Measurements from ENCODE around the gene SRM.
"Not testable (repeated sequence)": the region's sequence is repeated elsewhere in the genome, so short reads cannot be mapped to it uniquely, and the experiment has no call there.

Gene SRM

DNA sequence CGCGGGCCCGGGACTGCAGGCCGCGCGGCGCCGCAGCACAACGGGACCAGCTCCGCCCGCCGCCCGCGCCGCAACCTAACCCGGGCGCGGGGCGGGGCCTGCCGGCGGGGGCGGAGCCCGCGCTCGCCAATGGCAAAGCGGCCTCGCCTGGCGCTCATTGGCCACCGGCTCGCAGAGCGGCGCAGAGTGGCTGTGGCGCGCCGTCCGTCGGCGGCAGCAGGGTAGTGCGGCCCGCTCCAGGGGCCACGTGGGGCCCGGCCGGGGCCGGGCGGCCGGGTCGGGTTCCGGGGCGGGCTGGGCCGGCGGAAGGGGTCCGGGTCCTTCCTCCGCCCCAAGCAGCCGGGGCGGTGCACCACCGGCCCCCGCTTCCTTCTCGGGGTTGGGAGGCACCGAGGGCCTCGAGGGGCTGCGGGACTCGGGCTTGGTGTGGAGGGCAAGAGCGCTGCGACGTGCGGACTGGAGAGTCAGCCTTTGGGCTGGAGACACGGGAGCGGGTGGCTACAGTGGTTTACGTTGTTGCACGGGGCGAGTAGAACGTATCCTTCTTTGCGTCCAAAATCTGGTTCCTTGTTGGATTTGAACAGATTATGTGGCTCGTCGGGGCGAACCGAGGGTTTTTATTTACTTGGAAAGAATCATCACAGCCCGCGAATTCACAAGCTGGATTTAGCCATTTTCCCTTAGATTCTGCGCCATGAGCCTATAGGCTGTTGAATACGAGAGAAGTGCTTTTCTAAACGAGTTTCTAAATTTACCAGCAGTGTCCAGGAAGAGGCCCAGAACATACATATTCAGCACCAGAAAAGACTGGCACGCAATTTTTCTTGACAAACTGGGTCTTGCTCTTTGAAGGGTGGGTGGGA is at the start of gene SRM:
Gene SRM, minus strand, starts transcription at position 51 of the 863 bp plus-strand sequence. CDS start 75 bp downstream, outside the sequence.
- in situ Hi-C loops (cut with MboI; ENCODE audit: low sequenced_read_pairs), result no loop called here

GRCh38 chr1:11109047-11109760 is 49.4 kb upstream of the SRM start:
- in situ Hi-C loops (cut with MboI; ENCODE audit: low sequenced_read_pairs), result no loop called here

DNA sequence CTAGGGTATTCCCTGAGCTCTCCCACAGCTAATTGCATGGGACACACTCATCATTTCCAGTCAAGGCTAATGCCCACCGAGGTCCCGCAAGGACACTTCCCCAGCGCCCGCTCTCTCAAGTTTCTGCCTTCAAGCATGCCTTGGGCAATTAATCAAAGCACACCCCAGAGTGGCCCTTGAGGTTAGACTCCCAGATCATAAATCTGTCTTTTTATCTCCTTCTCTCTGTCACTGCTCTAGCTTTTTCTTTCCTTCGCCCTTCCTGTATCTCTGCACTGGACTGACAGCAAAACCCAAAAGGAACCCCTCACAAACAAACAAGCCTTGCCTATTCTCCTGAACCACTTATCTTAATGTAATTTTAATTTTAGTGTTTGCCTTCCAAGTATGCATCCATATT is 47.8 kb upstream of the SRM start:
- in situ Hi-C loops (cut with MboI; ENCODE audit: low sequenced_read_pairs), result no loop called here

DNA sequence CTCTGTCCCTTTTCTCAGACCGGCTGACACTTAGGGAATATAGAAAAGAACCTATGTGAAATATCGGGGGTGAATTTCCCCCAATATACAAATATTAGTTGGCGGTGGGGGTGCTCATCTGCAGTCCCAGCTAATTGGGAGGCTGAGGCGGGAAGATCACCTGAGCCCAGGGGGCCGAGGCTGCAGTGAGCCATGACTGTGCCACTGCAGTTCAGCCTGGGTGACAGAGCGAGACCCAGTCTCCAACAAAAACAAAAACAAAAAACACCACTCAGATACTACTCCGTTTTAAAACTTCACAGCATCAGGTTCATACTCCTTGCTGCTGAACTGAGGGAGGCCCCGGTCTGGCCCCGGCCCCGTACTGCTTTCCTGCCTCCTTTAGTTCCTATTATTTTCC is 45.8 kb upstream of the SRM start:
- in situ Hi-C loops (cut with MboI; ENCODE audit: low sequenced_read_pairs), result no loop called here

DNA sequence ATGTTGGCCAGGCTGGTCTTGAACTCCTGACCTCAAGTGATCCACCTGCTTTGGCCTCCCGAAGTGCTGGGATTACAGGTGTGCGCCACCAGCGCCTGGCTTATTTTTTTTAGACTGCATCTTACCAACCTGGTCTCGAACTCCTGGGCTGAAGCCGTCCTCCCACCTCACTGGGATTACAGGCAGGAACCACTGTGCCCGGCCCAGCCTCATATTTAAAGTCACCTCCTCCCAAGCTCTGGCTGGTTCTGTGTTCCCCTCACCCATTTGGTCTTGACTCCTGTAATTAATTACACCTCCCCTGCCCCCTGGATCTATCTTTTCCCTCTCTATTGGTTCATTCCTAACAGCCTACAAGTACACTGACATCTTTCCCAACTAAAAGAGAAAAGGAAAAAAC is 41.5 kb upstream of the SRM start:
- in situ Hi-C loops (cut with MboI; ENCODE audit: low sequenced_read_pairs), result no loop called here

- in situ Hi-C loops (cut with MboI; ENCODE audit: low sequenced_read_pairs), result not testable (repeated sequence)
Measured at GRCh38 chr1:11100806-11101205, 41.0 kb upstream of the SRM start.

GRCh38 chr1:11100149-11100493 is 40.3 kb upstream of the SRM start:
- in situ Hi-C loops (cut with MboI; ENCODE audit: low sequenced_read_pairs), result no loop called here

DNA sequence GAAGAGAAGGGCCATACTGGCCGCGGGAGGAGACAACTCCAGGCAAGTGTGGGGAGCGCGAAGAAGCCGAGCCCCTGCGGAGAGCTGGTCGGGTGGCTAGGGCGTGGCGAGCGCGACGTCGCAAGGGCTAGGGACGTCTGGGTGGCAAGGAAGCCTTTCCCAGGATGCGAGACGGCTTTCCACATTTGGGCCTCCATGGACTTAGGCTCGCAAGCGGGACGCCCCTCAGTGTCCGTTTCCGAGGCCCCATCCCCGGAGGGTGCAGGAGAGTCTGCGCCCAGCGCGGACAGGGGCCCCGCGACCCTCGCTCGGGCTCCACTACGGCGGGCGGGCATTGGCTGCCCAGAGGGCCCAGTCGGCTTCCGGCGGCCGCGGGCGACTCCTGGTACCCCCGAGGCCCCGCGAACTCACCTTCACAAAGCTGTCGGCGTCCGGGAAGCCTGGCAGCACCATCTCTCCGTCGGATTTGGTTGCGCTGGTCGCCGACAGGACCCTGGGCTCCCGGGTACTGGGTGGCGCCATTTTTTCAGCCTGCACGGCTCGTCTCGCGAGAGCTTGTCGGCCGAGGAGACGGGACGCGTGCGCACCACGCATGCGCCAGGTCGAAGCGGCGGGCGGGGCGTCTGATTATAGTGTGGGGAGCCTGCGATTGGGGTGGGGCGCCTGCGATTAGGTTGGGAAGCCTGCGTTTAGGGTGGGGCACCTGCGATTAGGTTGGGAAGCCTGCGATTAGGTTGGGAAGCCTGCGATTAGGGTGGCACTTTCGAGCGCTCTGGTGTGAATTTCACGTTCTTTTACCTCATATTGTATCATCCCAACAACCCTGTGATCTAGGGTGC is 39.7 kb upstream of the SRM start, which contains the start of gene EXOSC10:
Gene EXOSC10, minus strand, starts transcription at position 560 of the 839 bp plus-strand sequence. Its CDS starts 38 bp downstream, at position 522.
- in situ Hi-C loops (cut with MboI; ENCODE audit: low sequenced_read_pairs), result no loop called here

DNA sequence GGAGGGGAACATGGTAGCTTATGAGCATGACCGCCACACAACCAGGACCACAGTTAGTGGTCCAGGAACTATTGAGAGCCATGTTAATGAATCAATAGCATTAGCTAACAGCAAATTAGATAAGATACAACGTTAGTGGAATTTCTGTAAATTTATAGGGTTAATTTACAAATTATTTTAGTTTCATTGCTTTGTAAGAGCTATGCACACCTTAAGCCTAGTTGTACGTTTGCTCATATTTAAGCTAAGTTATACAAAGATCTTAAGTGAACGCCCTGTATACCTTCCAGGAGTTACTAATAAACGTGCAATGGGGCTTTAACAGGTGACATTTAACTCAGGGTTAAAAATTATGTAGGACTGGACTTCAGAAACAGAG is 39.1 kb upstream of the SRM start:
- in situ Hi-C loops (cut with MboI; ENCODE audit: low sequenced_read_pairs), result no loop called here

- in situ Hi-C loops (cut with MboI; ENCODE audit: low sequenced_read_pairs), result not testable (repeated sequence)
Measured at GRCh38 chr1:11083784-11084183, 24.0 kb upstream of the SRM start.

- in situ Hi-C loops (cut with MboI; ENCODE audit: low sequenced_read_pairs), result no loop called here
Measured at GRCh38 chr1:11080931-11081330, 21.1 kb upstream of the SRM start.

DNA sequence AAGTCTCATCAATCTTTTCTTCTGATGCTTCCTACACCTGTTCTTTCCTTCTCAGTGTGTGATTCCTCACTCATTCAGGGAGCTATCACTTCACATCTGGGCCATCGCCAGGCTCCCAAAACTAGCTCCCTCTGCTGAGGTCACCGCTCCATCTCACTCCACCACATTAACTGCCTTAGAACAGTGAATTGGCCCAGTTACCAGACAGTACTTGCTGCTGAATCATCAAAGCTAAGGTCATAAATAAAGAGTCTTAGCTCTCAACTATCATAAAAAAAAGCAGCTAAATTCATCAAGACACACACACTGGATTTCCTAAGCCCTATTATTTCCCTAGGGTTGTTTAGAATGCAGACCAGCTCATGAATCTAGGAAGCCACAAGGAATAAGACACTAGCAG is 18.8 kb upstream of the SRM start:
- in situ Hi-C loops (cut with MboI; ENCODE audit: low sequenced_read_pairs), result no loop called here

DNA sequence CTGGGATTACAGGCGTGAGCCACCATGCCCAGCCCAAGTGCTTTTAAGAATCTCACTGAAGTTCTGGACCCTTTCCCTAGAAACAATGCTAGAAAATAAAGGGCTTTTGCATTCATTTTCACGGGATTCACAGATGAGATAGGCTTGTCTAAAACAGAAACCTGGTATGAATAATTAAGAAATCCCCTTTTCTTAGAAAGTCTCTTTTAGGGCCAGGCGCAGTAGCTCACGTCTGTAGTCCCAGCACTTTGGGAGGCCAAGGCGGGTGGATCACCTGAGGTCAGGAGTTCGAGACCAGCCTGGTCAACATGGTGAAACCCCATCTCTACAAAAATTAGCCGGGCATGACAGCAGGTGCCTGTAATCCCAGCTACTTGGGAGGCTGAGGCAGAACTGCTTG is 13.6 kb upstream of the SRM start:
- in situ Hi-C loops (cut with MboI; ENCODE audit: low sequenced_read_pairs), result not testable (repeated sequence)

GRCh38 chr1:11072216-11072917 is 12.5 kb upstream of the SRM start:
- in situ Hi-C loops (cut with MboI; ENCODE audit: low sequenced_read_pairs), result no loop called here

DNA sequence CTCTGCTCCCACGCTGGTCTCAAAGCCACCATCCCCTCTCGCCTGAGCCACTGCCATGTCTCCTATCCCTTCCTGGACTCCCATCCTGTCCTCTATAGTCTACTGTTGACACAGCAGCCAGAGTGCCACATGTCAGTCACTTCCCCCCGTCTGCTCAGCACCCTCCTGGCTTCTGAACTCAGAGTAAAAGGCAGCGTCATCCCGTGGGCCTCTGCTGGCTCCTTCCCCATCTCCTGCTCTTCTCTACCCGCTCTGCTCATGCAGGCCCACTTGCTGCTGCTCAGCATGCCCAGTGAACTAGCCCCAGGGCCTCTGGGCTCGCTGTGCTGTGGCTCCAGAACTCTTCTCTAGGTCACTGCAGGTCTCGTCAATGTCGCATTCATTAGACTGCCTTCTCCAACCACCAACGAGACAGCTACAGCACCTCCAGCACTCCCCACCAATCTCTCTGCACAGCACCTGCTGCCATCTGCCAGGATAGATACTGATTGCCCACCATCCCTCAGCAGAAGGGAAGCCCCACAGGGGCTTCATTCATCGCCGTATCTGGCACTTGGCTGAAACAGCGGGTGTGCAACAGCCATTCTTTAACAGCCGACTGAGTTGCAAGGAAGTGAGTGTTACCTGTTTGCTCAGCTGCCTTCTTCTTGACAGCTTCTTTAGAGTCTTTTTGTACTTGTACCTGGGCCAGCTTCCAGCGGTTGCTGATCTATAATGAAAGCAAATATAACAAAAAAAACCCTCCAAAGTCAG is 11.8 kb upstream of the SRM start:
- in situ Hi-C loops (cut with MboI; ENCODE audit: low sequenced_read_pairs), result no loop called here

GRCh38 chr1:11070876-11071275 is 11.1 kb upstream of the SRM start:
- in situ Hi-C loops (cut with MboI; ENCODE audit: low sequenced_read_pairs), result no loop called here

DNA sequence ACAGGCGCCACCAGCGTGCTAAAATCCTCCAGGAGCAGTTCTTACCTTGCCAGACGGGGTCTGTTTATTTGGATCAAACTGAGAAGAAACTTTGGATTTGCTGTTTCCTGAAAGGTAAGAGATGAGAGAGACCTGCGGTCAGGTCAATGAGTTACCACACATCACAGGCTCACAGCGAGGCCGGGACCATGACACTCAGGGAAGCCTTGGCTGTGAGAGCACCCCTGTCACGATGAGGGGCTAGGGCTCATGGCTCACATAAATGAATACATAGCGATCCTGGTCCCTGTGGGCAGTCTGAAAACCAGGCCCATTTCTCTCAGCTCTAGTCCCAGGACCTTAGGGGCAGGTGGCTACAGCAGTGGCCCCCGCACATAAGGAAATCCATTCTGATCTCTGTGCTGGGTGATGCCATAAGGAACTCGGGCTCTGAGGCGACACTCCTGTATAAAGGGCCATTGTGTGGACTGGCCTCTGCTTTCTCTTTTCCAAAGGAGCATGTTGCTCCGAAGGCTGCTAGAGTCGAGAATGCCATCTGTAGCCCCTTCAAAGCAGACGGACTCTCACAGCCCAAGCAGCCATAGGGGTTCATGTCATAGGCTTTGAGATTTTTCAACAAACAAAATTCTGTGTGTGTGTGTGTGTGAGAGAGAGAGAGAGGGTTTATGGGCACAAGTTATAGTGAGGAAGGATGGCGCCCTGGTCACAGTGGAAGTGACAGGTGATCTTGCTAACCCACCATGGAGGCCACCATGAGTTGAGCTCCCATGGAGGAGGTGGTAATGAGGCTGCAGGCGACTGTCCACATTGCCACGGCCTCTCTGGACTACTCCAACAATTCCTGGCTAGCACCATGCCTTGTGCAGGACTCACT is 9.0 kb upstream of the SRM start:
- in situ Hi-C loops (cut with MboI; ENCODE audit: low sequenced_read_pairs), result no loop called here

- in situ Hi-C loops (cut with MboI; ENCODE audit: low sequenced_read_pairs), result no loop called here
Measured at GRCh38 chr1:11067716-11068599, 8.1 kb upstream of the SRM start.
